A549 (cell line): ENCODE results near the gene PRRX2. TPM values are rescaled to one million over a fixed set of nuclear protein-coding genes. Genes with fewer than 3 reads are reported as not detected.

Experiments
- ATAC-seq, 2 experiments: fragments of 200-7000 bp in 1 of 2; fragments of >200 bp in 1 of 2; cut with Nextera tagmentation in 1 of 2; cut with Tn5 transposase in 1 of 2; 3 replicates each; pipeline versions ENCODE4 v1.8.0 to v1.9.1; 2018 to 2020; ENCODE audit warnings: mild to moderate bottlenecking in 1 of 2, moderate library complexity in 1 of 2
- CTCF ChIA-PET: fragments of 300-600 bp; sonication (Branson Sonifier 250); formaldehyde crosslinking; extraction: SDS; loops from one replicate; lab custom pipeline; 2021; ENCODE audit warnings: antibody characterized with exemption, inconsistent platforms; lab: Yijun Ruan, JAX
- POLR2A ChIA-PET: fragments of 350-600 bp; formaldehyde crosslinking; extraction: SDS; loops from one replicate; lab custom pipeline; 2021; ENCODE audit warnings: antibody characterized with exemption, inconsistent platforms; lab: Yijun Ruan, JAX
- DNase-seq, 2 experiments: peaks; one replicate each; pipeline versions ENCODE4 v3.0.0 to v3.0.0-alpha.2; 2011 to 2016; ENCODE audit warnings: low read depth in 1 of 2, low spot score in 1 of 2
- FAIRE-seq: peaks from 2 replicates; lab custom pipeline; 2011; peaks lifted over from hg19 to GRCh38; lab: Jason Lieb, UNC
- H3K27ac ChIP-seq, 2 experiments: fragments of >200 bp; sonication (Bioruptor Twin); formaldehyde crosslinking; 3 replicates each; pipeline ENCODE4 v1.5.1; 2016 to 2017
- H3K4me1 ChIP-seq: fragments of >200 bp; sonication (Bioruptor Twin); formaldehyde crosslinking; 3 replicates; pipeline ENCODE4 v1.6.1; 2016
- H3K4me2 ChIP-seq: fragments of >200 bp; sonication (Bioruptor Twin); formaldehyde crosslinking; 3 replicates; pipeline ENCODE4 v1.6.1; 2016
- H3K4me3 ChIP-seq: fragments of >200 bp; sonication (Bioruptor Twin); formaldehyde crosslinking; 3 replicates; pipeline ENCODE4 v1.5.1; 2016
- H3K9me3 ChIP-seq: fragments of >200 bp; sonication (Bioruptor Twin); formaldehyde crosslinking; 3 replicates; pipeline ENCODE4 v1.6.1; 2016
- CEBPB ChIP-seq, 2 experiments: fragments of >200 bp in 1 of 2; sonication (Bioruptor Twin) in 1 of 2; formaldehyde crosslinking in 1 of 2; IDR thresholded peaks; 2 replicates each; pipeline ENCODE4 v1.6.1; 2012 to 2016
- CHD2 ChIP-seq: fragments of 150-350 bp; IDR thresholded peaks from 2 replicates; pipeline ENCODE4 v1.6.1; 2014; ENCODE audit warnings: low read length; ENCODE audit not compliant: partially characterized antibody
- ELK1 ChIP-seq: fragments of 150-350 bp; IDR thresholded peaks from 2 replicates; pipeline ENCODE4 v1.6.1; 2014; ENCODE audit warnings: low read depth, mild to moderate bottlenecking, low read length
- ESRRA ChIP-seq: fragments of 150-350 bp; IDR thresholded peaks from 2 replicates; pipeline ENCODE4 v1.6.1; 2014; ENCODE audit warnings: mild to moderate bottlenecking, low read length, borderline replicate concordance
- FOSB ChIP-seq: fragments of 250-450 bp; sonication (Bioruptor Pico); IDR thresholded peaks from 2 replicates; pipeline ENCODE4 v1.5.0; 2020; ENCODE audit warnings: mild to moderate bottlenecking, moderate library complexity
- FOSL2 ChIP-seq, 2 experiments: fragments of 450-650 bp in 1 of 2; fragments of >200 bp in 1 of 2; sonication (Bioruptor Twin) in 1 of 2; formaldehyde crosslinking; IDR thresholded peaks; 2 replicates each; pipeline versions ENCODE4 v1.5.0 to v1.6.1; 2016 to 2020; ENCODE audit warnings: mild to moderate bottlenecking in 1 of 2, moderate library complexity in 1 of 2
- GATA3 ChIP-seq: IDR thresholded peaks from 2 replicates; pipeline ENCODE4 v1.6.1; 2012; ENCODE audit warnings: borderline replicate concordance
- HDAC2 ChIP-seq: fragments of 200-600 bp; sonication (generic); IDR thresholded peaks from 2 replicates; pipeline ENCODE4 v1.6.1; 2016
- HMGXB4 ChIP-seq: fragments of 250-450 bp; sonication (Bioruptor Pico); IDR thresholded peaks from 2 replicates; pipeline ENCODE4 v1.5.0; 2021; ENCODE audit warnings: mild to moderate bottlenecking, moderate library complexity, borderline replicate concordance
- HOXB13 ChIP-seq: fragments of 250-450 bp; sonication (Bioruptor Pico); IDR thresholded peaks from 2 replicates; pipeline ENCODE4 v1.5.0; 2020; ENCODE audit warnings: low read depth, mild to moderate bottlenecking, moderate library complexity
- JUN ChIP-seq, 2 experiments: fragments of >200 bp; sonication (Bioruptor Twin); formaldehyde crosslinking; IDR thresholded peaks; 2 replicates in 1 of 2; 3 replicates in 1 of 2; pipeline ENCODE4 v1.6.1; 2016 to 2017
- KDM1A ChIP-seq: fragments of 200-600 bp; sonication (generic); IDR thresholded peaks from 2 replicates; pipeline ENCODE4 v1.6.1; 2016; ENCODE audit warnings: low read depth, mild to moderate bottlenecking
- MAX ChIP-seq: IDR thresholded peaks from 2 replicates; pipeline ENCODE4 v1.6.1; 2012
- MAZ ChIP-seq: fragments of 150-350 bp; IDR thresholded peaks from 2 replicates; pipeline ENCODE4 v1.6.1; 2014; ENCODE audit warnings: antibody characterized with exemption, low read depth, low read length, borderline replicate concordance
- NPAS2 ChIP-seq: fragments of 250-450 bp; sonication (Bioruptor Pico); IDR thresholded peaks from 2 replicates; pipeline ENCODE4 v1.8.0; 2022; ENCODE audit warnings: mild to moderate bottlenecking, moderate library complexity, borderline replicate concordance
- PBX3 ChIP-seq: IDR thresholded peaks from 2 replicates; pipeline ENCODE4 v1.6.1; 2012
- POLR2A ChIP-seq: IDR thresholded peaks from 2 replicates; pipeline ENCODE4 v1.6.1; 2012; ENCODE audit warnings: mild to moderate bottlenecking, low read length
- RFX5 ChIP-seq: fragments of 450-650 bp; IDR thresholded peaks from 2 replicates; pipeline ENCODE4 v1.7.1; 2014; ENCODE audit warnings: antibody characterized with exemption, mild to moderate bottlenecking, moderate library complexity
- RNF2 ChIP-seq: fragments of 200-600 bp; sonication (generic); IDR thresholded peaks from 2 replicates; pipeline ENCODE4 v1.6.1; 2016; ENCODE audit warnings: low read depth, mild to moderate bottlenecking, antibody characterized with exemption, moderate library complexity, borderline replicate concordance
- SMC3 ChIP-seq: fragments of >200 bp; sonication (Bioruptor Twin); formaldehyde crosslinking; IDR thresholded peaks from 3 replicates; pipeline ENCODE4 v1.6.1; 2018; ENCODE audit warnings: inconsistent platforms
- SREBF2 ChIP-seq: fragments of 450-650 bp; IDR thresholded peaks from 2 replicates; pipeline ENCODE4 v1.6.1; 2014; ENCODE audit warnings: mild to moderate bottlenecking, moderate library complexity
- TFCP2L1 ChIP-seq: fragments of 250-450 bp; sonication (Bioruptor Pico); IDR thresholded peaks from 2 replicates; pipeline ENCODE4 v1.5.0; 2021; ENCODE audit warnings: mild to moderate bottlenecking
- TP53 ChIP-seq: fragments of 250-450 bp; sonication (Bioruptor Pico); IDR thresholded peaks from 2 replicates; pipeline ENCODE4 v1.5.0; 2021; ENCODE audit warnings: mild to moderate bottlenecking, moderate library complexity
- ZFP36 ChIP-seq: fragments of 450-650 bp; IDR thresholded peaks from 2 replicates; pipeline ENCODE4 v1.6.1; 2014; ENCODE audit warnings: borderline replicate concordance; ENCODE audit not compliant: partially characterized antibody
- WGBS: methylation state at CpG from one replicate; pipeline ENCODE4 v1.1.6; 2017; ENCODE audit errors: missing lambda C conversion rate; 5-methylcytosine and 5-hydroxymethylcytosine counted together
- polyA plus RNA-seq, 4 experiments: library from polyadenylated mRNA; depleted of rRNA in 3 of 4; stranded (reverse); fragments of >200 nt; fragmentation: RNase III in 1 of 4; extraction: RNeasy Plus Mini Kit Qiagen cat#74134 plus additional on column Dnase treatment in 1 of 4; gene quantifications; 2 replicates in 3 of 4; 3 replicates in 1 of 4; pipeline ENCODE4 v1.2.3, GENCODE V29; 2011 to 2017
- TF ChIP-seq, protein P1 (sequence below): fragments of >200 bp; sonication (Bioruptor Twin); formaldehyde crosslinking; IDR thresholded peaks from 2 replicates; pipeline ENCODE4 v1.6.1; 2016
- TF ChIP-seq, protein P2 (sequence below): IDR thresholded peaks from 2 replicates; pipeline ENCODE4 v1.6.1; 2012; ENCODE audit warnings: low read depth, borderline replicate concordance
- TF ChIP-seq, protein P3 (sequence below): fragments of 450-650 bp; IDR thresholded peaks from 2 replicates; pipeline ENCODE4 v1.6.1; 2014; ENCODE audit warnings: antibody characterized with exemption

The PRRX2 gene
- polyA plus RNA-seq, 2 of the 4 experiments (the other 2 are of a cell fraction), result 0.90 to 2.7 TPM

- TF ChIP-seq PBX3 (no peak), JUN (IDR thresholded peaks at IDR 0.05) (no peak), HDAC2 (no peak)
Observed at GRCh38 chr9:129640871-129641749, 24.3 kb upstream of the PRRX2 start (continued).

DNA sequence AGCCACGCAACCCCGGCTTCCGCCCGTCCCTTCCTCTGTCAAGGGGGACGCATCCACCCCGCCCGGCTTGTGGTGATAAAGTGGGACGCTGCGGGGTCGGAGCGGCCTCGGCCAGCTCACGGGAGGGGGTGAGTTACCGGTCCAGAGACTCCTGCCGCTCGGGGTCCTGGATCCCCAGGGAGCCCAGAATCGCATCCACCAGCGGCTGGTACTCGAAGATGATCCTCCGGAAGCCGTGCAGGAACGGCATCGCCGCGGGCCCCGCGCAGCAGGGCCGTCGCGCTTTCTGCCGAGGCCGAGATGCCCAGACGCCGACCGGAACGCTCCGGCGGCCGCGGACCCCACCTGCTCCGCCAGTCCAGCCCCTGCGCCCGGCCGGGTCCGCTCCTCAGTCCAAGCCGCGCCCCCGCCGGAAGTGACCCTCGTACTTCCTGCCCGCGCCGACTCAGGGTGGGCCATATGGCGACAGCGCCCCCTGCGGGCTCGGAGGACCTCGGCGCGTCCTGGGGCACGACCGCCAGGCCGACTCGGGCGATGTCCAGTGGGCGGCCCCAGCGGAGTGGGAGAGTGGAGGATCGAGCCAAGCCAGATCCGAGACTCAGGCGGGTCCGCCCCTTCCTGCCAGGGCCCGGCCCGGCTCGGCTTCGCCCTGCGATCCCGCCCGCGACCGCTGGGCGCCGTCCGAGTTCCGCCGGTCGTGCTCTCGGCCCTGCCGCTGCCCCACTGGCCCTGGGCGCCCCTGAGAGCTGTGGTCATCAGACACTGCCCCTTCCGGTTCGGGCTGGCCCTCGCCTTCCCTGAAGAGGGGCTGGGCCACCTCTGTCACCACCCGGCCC, 23.5 kb upstream of the PRRX2 start, which contains the start of gene ASB6:
TSS of gene ASB6 (minus strand) at position 402 of the 836 bp plus-strand sequence. CDS start at position 250, 152 bp downstream.
- FAIRE-seq (no peak), ATAC-seq (peak; percentile 93 to 97), DNase-seq (peak; percentile 98)
- under 1% methylated on average over 18 of the region's 93 CpGs for WGBS
- Histone ChIP-seq H3K4me1 (peaks cover 18% of the 10 kb centered on the region), H3K4me2 (peak within 1 kb of the TSS; percentile 91), H3K9me3 (no peaks in the 10 kb centered on the region), H3K27ac (peak within 1 kb of the TSS; percentile 83 to 94), H3K4me3 (peak within 1 kb of the TSS; percentile 87)
- ChIA-PET POLR2A (interaction anchor here (1.0 kb wide), 1 partner anchor 148 kb away, joined by 3 read pairs; no protein-coding TSS in a partner anchor), CTCF (interaction anchor here (0.6 to 26.2 kb wide), 50 partner anchors 10 to 779 kb away, joined by 3 to 947 read pairs (median 5); partner anchors contain the start of genes NTMT1, PTGES and TOR1B)
- TF ChIP-seq TP53 (CRISPR knock-in tag) (no peak), FOSL2 (IDR thresholded peaks at IDR 0.05) (no peak), FOSL2 (CRISPR knock-in tag; IDR thresholded peaks at IDR 0.05) (peak; percentile 34; the same call in 1 of the 2 replicates), FOSB (no peak), RNF2 (no peak), MAZ (0 out of 2 replicates have a peak, but pooled peaks have one; percentile 75), PBX3 (no peak), SMC3 (peak; percentile 99), MAX (peak; percentile 80), JUN (IDR thresholded peaks at IDR 0.05) (peak; percentile 67 to 95; a peak in 4 of 5 replicates), SREBF2 (no peak), ESRRA (no peak), HDAC2 (no peak), KDM1A (no peak), TFCP2L1 (no peak), ELK1 (no peak), GATA3 (no peak; the same call in 1 of the 2 replicates), CEBPB (IDR thresholded peaks at IDR 0.05) (no peak), CHD2 (no peak), HOXB13 (CRISPR knock-in tag) (no peak), NPAS2 (CRISPR knock-in tag) (no peak), RFX5 (no peak), ZFP36 (no peak), POLR2A (peak; percentile 60), HMGXB4 (CRISPR knock-in tag) (no peak)
- TF ChIP-seq, protein P1, sequence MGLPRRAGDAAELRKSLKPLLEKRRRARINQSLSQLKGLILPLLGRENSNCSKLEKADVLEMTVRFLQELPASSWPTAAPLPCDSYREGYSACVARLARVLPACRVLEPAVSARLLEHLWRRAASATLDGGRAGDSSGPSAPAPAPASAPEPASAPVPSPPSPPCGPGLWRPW, result no peak
- TF ChIP-seq, protein P2, sequence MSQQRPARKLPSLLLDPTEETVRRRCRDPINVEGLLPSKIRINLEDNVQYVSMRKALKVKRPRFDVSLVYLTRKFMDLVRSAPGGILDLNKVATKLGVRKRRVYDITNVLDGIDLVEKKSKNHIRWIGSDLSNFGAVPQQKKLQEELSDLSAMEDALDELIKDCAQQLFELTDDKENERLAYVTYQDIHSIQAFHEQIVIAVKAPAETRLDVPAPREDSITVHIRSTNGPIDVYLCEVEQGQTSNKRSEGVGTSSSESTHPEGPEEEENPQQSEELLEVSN, result no peak
- TF ChIP-seq, protein P3, sequence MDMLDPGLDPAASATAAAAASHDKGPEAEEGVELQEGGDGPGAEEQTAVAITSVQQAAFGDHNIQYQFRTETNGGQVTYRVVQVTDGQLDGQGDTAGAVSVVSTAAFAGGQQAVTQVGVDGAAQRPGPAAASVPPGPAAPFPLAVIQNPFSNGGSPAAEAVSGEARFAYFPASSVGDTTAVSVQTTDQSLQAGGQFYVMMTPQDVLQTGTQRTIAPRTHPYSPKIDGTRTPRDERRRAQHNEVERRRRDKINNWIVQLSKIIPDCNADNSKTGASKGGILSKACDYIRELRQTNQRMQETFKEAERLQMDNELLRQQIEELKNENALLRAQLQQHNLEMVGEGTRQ, result no peak
